IMR-90 (cell line): ENCODE measurements around the gene GATA2. TPM values are rescaled to one million over a fixed set of nuclear protein-coding genes. Genes with fewer than 3 reads are reported as not detected.
A peak's percentile ranks its signal among the peaks of the same experiment; 100 is the strongest.

Source experiments
- ATAC-seq: fragments of 200-7000 bp; cut with Tn5 transposase; 2 replicates; pipeline ENCODE4 v1.9.1; 2020; ENCODE audit warnings: low read depth, mild to moderate bottlenecking, moderate library complexity
- BruUV-seq: library from RNA; stranded (reverse); fragments of 400-500 nt; replicated peaks from 2 replicates; lab custom pipeline; 2021; lab: Mats Ljungman, UMichigan
- CTCF ChIA-PET: fragments of 300-600 bp; formaldehyde crosslinking; extraction: SDS; loops from one replicate; lab custom pipeline; 2021; ENCODE audit warnings: antibody characterized with exemption; lab: Yijun Ruan, JAX
- POLR2A ChIA-PET: fragments of 300-600 bp; sonication (Branson Sonifier 250); formaldehyde crosslinking; loops from one replicate; lab custom pipeline; 2022; ENCODE audit warnings: antibody characterized with exemption; ENCODE audit not compliant: unreplicated experiment; lab: Charles Lee
- DNase-seq: peaks from one replicate; pipeline ENCODE4 v3.0.0; 2013
- H2AFZ ChIP-seq: replicated peaks from 2 replicates; pipeline ENCODE3; 2013; ENCODE audit warnings: low read length, mild to moderate bottlenecking; ENCODE audit not compliant: poor library complexity
- H2AK5ac ChIP-seq: 2 replicates; pipeline ENCODE4 v1.6.1; 2013; ENCODE audit warnings: low read depth, low read length, inconsistent platforms
- H2AK9ac ChIP-seq: replicated peaks from 2 replicates; pipeline ENCODE3; 2013; ENCODE audit warnings: mild to moderate bottlenecking, low read depth, low read length, moderate library complexity; ENCODE audit not compliant: poor library complexity
- H2BK120ac ChIP-seq: 2 replicates; pipeline ENCODE4 v1.6.1; 2013; ENCODE audit warnings: low read depth, low read length, inconsistent platforms
- H2BK15ac ChIP-seq: 3 replicates; pipeline ENCODE4 v1.6.1; 2013; ENCODE audit warnings: low read depth, low read length, inconsistent platforms
- H2BK20ac ChIP-seq: 2 replicates; pipeline ENCODE4 v1.6.1; 2013; ENCODE audit warnings: low read depth, mild to moderate bottlenecking, inconsistent platforms, low read length, moderate library complexity
- H2BK5ac ChIP-seq: 2 replicates; pipeline ENCODE4 v1.6.1; 2013; ENCODE audit warnings: mild to moderate bottlenecking, low read depth, low read length, inconsistent platforms; ENCODE audit not compliant: poor library complexity, severe bottlenecking
- H3K14ac ChIP-seq: replicated peaks from 2 replicates; pipeline ENCODE4 v1.6.1; 2013; ENCODE audit warnings: low read depth, low read length, inconsistent platforms
- H3K18ac ChIP-seq: 2 replicates; pipeline ENCODE4 v1.6.1; 2013; ENCODE audit warnings: low read depth, low read length, control low read depth
- H3K23ac ChIP-seq: 2 replicates; pipeline ENCODE4 v1.6.1; 2013; ENCODE audit warnings: low read depth, low read length, inconsistent platforms
- H3K27ac ChIP-seq: 2 replicates; pipeline ENCODE4 v1.5.1; 2013; ENCODE audit warnings: mild to moderate bottlenecking, control low read depth, low read length; ENCODE audit not compliant: insufficient read depth
- H3K27me3 ChIP-seq: 2 replicates; pipeline ENCODE4 v1.6.1; 2013; ENCODE audit warnings: low read length; ENCODE audit not compliant: control insufficient read depth, insufficient read depth
- H3K36me3 ChIP-seq: 2 replicates; pipeline ENCODE4 v1.6.1; 2013; ENCODE audit warnings: low read length, mixed read lengths; ENCODE audit not compliant: control insufficient read depth, insufficient read depth
- H3K4ac ChIP-seq: 2 replicates; pipeline ENCODE4 v1.6.1; 2013; ENCODE audit warnings: low read depth, low read length, inconsistent platforms
- H3K4me1 ChIP-seq: 2 replicates; pipeline ENCODE4 v1.6.1; 2013; ENCODE audit warnings: low read length, mixed read lengths; ENCODE audit not compliant: control insufficient read depth, insufficient read depth
- H3K4me2 ChIP-seq: 2 replicates; pipeline ENCODE4 v1.6.1; 2013; ENCODE audit warnings: low read depth, mild to moderate bottlenecking, control low read depth, low read length, moderate library complexity
- H3K4me3 ChIP-seq: 2 replicates; pipeline ENCODE4 v1.5.1; 2013; ENCODE audit warnings: low read depth, mild to moderate bottlenecking, control low read depth, low read length, moderate library complexity; ENCODE audit not compliant: insufficient read depth
- H3K56ac ChIP-seq: 2 replicates; pipeline ENCODE4 v1.6.1; 2013; ENCODE audit warnings: low read length, inconsistent platforms; ENCODE audit not compliant: insufficient read depth; ENCODE audit errors: extremely low read depth
- H3K79me1 ChIP-seq, 2 experiments: 2 replicates each; pipeline ENCODE4 v1.6.1; 2013; ENCODE audit warnings: low read length in 2 of 2, inconsistent platforms in 1 of 2, low read depth in 1 of 2
- H3K9ac ChIP-seq: 2 replicates; pipeline ENCODE4 v1.6.1; 2013; ENCODE audit warnings: low read depth, low read length, control low read depth
- H3K9me1 ChIP-seq: 2 replicates; pipeline ENCODE4 v1.6.1; 2013; ENCODE audit warnings: low read length, inconsistent platforms; ENCODE audit not compliant: insufficient read depth
- H3K9me3 ChIP-seq: 2 replicates; pipeline ENCODE4 v1.6.1; 2013; ENCODE audit warnings: low read length; ENCODE audit not compliant: control insufficient read depth, insufficient read depth
- H4K20me1 ChIP-seq: 2 replicates; pipeline ENCODE4 v1.6.1; 2013; ENCODE audit warnings: low read length, inconsistent platforms; ENCODE audit not compliant: insufficient read depth
- H4K5ac ChIP-seq: 2 replicates; pipeline ENCODE4 v1.6.1; 2013; ENCODE audit warnings: mild to moderate bottlenecking, low read depth, low read length, control low read depth
- H4K8ac ChIP-seq, 2 experiments: 2 replicates each; pipeline ENCODE4 v1.6.1; 2013; ENCODE audit warnings: low read depth in 2 of 2, low read length in 2 of 2, control low read depth in 1 of 2, inconsistent platforms in 1 of 2
- H4K91ac ChIP-seq: 2 replicates; pipeline ENCODE4 v1.6.1; 2013; ENCODE audit warnings: low read depth, low read length, inconsistent platforms; ENCODE audit not compliant: insufficient read depth
- CEBPB ChIP-seq: IDR thresholded peaks from 2 replicates; pipeline ENCODE4 v1.6.1; 2012; ENCODE audit warnings: low read depth, low read length, improper control_type of control experiment
- CTCF ChIP-seq: conservative IDR thresholded peaks from 2 replicates; pipeline ENCODE4 v1.5.1; 2012; ENCODE audit warnings: mild to moderate bottlenecking, low read depth, low read length, improper control_type of control experiment
- FOS ChIP-seq: fragments of 150-350 bp; IDR thresholded peaks from 2 replicates; pipeline ENCODE4 v1.6.1; 2016; ENCODE audit warnings: low read depth, low read length
- MAFK ChIP-seq: IDR thresholded peaks from 2 replicates; pipeline ENCODE4 v1.6.1; 2012; ENCODE audit warnings: low read depth, low read length, improper control_type of control experiment
- MAZ ChIP-seq: IDR thresholded peaks from 2 replicates; pipeline ENCODE4 v1.6.1; 2012; ENCODE audit warnings: low read depth, mild to moderate bottlenecking, low read length, improper control_type of control experiment, moderate library complexity, borderline replicate concordance
- POLR2A ChIP-seq: IDR thresholded peaks from 2 replicates; pipeline ENCODE4 v1.6.1; 2012; ENCODE audit warnings: mild to moderate bottlenecking, low read depth, low read length
- RAD21 ChIP-seq: IDR thresholded peaks from 2 replicates; pipeline ENCODE4 v1.6.1; 2012; ENCODE audit warnings: low read length, improper control_type of control experiment
- RCOR1 ChIP-seq: IDR thresholded peaks from 2 replicates; pipeline ENCODE4 v1.6.1; 2012; ENCODE audit warnings: mild to moderate bottlenecking, low read length, improper control_type of control experiment; ENCODE audit not compliant: insufficient replicate concordance
- RFX5 ChIP-seq: IDR thresholded peaks from 2 replicates; pipeline ENCODE4 v1.8.0; 2012; ENCODE audit warnings: low read depth, mild to moderate bottlenecking, low read length, moderate library complexity
- USF2 ChIP-seq: fragments of 150-350 bp; IDR thresholded peaks from 2 replicates; pipeline ENCODE4 v1.6.1; 2017; ENCODE audit warnings: mild to moderate bottlenecking, antibody characterized with exemption, low read length, low read depth
- WGBS, 2 experiments: methylation state at CpG; one replicate each; pipeline versions ENCODE4 v1.1.5 to v1.1.7; 2013; ENCODE audit warnings: missing lambda C conversion rate in 2 of 2; ENCODE audit not compliant: insufficient read length in 1 of 2; ENCODE audit errors: extremely low coverage in 2 of 2; 5-methylcytosine and 5-hydroxymethylcytosine counted together
- dilution Hi-C: fragments of 300-500 bp; cut with HindIII; formaldehyde crosslinking; loops from one replicate; pipeline ENCODE4 v1.14.3; 2018; ENCODE audit warnings: low sequenced_read_pairs; ENCODE audit not compliant: unreplicated experiment
- in situ Hi-C: fragments of 300-500 bp; cut with MboI; formaldehyde crosslinking; loops from 3 replicates; pipeline ENCODE4 v1.14.3; 2019; ENCODE audit warnings: low sequenced_read_pairs, inconsistent platforms, mixed read lengths
- intact Hi-C: fragments of 100-400 bp; cut with micrococcal nuclease; formaldehyde crosslinking; loops from 2 replicates; pipeline ENCODE4 v1.10.0; 2022
- polyA plus RNA-seq, 3 experiments: library from polyadenylated mRNA; depleted of rRNA; stranded (reverse); fragments of >200 nt; gene quantifications; 2 replicates each; pipeline ENCODE4 v1.2.3, GENCODE V29; 2012; ENCODE audit warnings: low replicate concordance in 1 of 3
- total RNA-seq: library from RNA; depleted of rRNA; stranded (reverse); fragments of >200 nt; gene quantifications from 2 replicates; pipeline ENCODE4 v1.2.3, GENCODE V29; 2012

Gene GATA2
- total and polyA plus RNA-seq, 2 of the 4 experiments (the other 2 are of a cell fraction), result 2.2 to 13.5 TPM

- Histone ChIP-seq H2BK15ac (no peak overlapping the region), H4K91ac (no peak overlapping the region), H3K79me1 (no peaks in the 10 kb centered on the region), H3K23ac (no peak overlapping the region), H3K4me3 (no peak overlapping the region), H2BK120ac (no peak overlapping the region), H3K36me3 (no peaks in the 10 kb centered on the region), H2AFZ (no peak overlapping the region), H3K4ac (no peak overlapping the region), H4K5ac (no peak overlapping the region), H2AK9ac (no peak overlapping the region), H3K27me3 (peaks cover 44% of the 10 kb centered on the region), H3K4me2 (no peak overlapping the region), H4K8ac (no peak overlapping the region), H3K14ac (no peak overlapping the region), H4K20me1 (no peaks in the 10 kb centered on the region), H3K18ac (no peak overlapping the region), H3K9me1 (0 out of 2 replicates have a peak, but pooled peaks cover 4% of the 10 kb centered on the region), H3K27ac (no peak overlapping the region), H3K9ac (no peak overlapping the region), H3K56ac (no peak overlapping the region), H2BK5ac (peak overlapping the region; percentile 51), H2BK20ac (no peak overlapping the region), H3K9me3 (no peaks in the 10 kb centered on the region), H3K4me1 (no peaks in the 10 kb centered on the region), H2AK5ac (no peak overlapping the region)
- intact Hi-C loops, result no loop called here
- ChIA-PET POLR2A (no interaction called here), CTCF (no interaction called here)
- in situ Hi-C loops, result no loop called here
- BruUV-seq, result no TSS peak
- DNase-seq, result no peak
- no peak for ATAC-seq
- TF ChIP-seq MAFK, result no peak
- TF ChIP-seq RFX5, result no peak
- TF ChIP-seq POLR2A, result no peak
- TF ChIP-seq CEBPB, result no peak
- no peak for TF ChIP-seq USF2
- TF ChIP-seq RCOR1, result no peak
- no peak for TF ChIP-seq CTCF
- no peak for TF ChIP-seq RAD21
- no peak for TF ChIP-seq FOS
- TF ChIP-seq MAZ, result no peak
- dilution Hi-C loops, result no loop called here
- 44% methylated on average over 1 of the region's 1 CpG; no CpG with 5 or more reads in 1 of the 2 experiments for WGBS, 2 experiments
These were observed 47.6 kb downstream of the GATA2 start for GRCh38 chr3:128445357-128445756.
